ENCODE data around the gene RSPO4. TPM values are rescaled to one million over a fixed set of nuclear protein-coding genes. Genes with fewer than 3 reads are reported as not detected.
"Not testable (repeated sequence)": the region's sequence is repeated elsewhere in the genome, so short reads cannot be mapped to it uniquely, and the experiment has no call there.

The RSPO4 gene
- total RNA-seq, 2 experiments from 2014 or later: 0.14 to 0.25 TPM

DNA sequence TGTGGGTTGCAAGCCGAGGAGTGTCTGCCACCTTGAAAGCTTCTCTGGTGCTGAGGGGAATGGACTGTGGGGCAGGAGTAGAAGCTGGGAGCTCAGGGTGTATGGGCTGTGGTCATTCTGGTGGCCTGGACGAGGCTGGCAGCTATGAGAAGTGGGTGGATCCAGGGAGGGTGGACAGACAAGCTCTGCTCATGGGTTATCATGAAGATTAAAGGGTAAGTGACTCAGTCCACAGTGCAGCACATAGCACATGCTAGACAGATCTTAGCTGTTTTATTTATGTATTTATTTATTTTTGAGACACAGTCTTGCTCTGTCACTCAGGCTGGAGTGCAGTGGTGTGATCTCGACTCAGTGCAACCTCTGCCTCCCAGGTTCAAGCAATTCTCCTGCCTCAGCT, 13.8 kb downstream of the RSPO4 start:
- intact Hi-C loops (cut with DNase I, micrococcal nuclease): no loop called here
- Histone ChIP-seq H3K36me3 (ENCODE audit: insufficient read depth, low read length) (no peaks in the 10 kb centered on the region), H3K4me3 (ENCODE audit: low read length) (no peak overlapping the region), H3K4me1 (ENCODE audit: insufficient read depth, low read length) (no peaks in the 10 kb centered on the region), H3K27me3 (ENCODE audit: control insufficient read depth in 1 of 2, insufficient read depth in 2 of 2, low read length in 2 of 2) (peaks cover 5 to 16% of the 10 kb centered on the region in 2 experiments), H3K27ac (ENCODE audit: low read depth in 1 of 2, low read length in 2 of 2) (no peak overlapping the region), H3K9me3 (ENCODE audit: control insufficient read depth in 1 of 2, insufficient read depth in 1 of 2, low read length in 2 of 2) (no peaks in the 10 kb centered on the region)
- POLR2A ChIA-PET: no interaction called here
- H3K27me3 Mint-ChIP-seq: peaks cover 45% of the 10 kb centered on the region
- H3K9me3 Mint-ChIP-seq: no peaks in the 10 kb centered on the region
- no peak for ATAC-seq (ENCODE audit: poor library complexity)
- no peaks in the 10 kb centered on the region for H3K36me3 Mint-ChIP-seq (ENCODE audit: low read depth)
- CTCF ChIA-PET: no interaction called here
- no peak for DNase-seq
- no peak overlapping the region for H3K27ac Mint-ChIP-seq
- TF ChIP-seq, protein P1, sequence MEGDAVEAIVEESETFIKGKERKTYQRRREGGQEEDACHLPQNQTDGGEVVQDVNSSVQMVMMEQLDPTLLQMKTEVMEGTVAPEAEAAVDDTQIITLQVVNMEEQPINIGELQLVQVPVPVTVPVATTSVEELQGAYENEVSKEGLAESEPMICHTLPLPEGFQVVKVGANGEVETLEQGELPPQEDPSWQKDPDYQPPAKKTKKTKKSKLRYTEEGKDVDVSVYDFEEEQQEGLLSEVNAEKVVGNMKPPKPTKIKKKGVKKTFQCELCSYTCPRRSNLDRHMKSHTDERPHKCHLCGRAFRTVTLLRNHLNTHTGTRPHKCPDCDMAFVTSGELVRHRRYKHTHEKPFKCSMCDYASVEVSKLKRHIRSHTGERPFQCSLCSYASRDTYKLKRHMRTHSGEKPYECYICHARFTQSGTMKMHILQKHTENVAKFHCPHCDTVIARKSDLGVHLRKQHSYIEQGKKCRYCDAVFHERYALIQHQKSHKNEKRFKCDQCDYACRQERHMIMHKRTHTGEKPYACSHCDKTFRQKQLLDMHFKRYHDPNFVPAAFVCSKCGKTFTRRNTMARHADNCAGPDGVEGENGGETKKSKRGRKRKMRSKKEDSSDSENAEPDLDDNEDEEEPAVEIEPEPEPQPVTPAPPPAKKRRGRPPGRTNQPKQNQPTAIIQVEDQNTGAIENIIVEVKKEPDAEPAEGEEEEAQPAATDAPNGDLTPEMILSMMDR (IDR thresholded peaks at IDR 0.05): no peak
- H3K4me3 Mint-ChIP-seq: no peak overlapping the region
- H3K4me1 Mint-ChIP-seq (ENCODE audit: low read depth): no peaks in the 10 kb centered on the region

DNA sequence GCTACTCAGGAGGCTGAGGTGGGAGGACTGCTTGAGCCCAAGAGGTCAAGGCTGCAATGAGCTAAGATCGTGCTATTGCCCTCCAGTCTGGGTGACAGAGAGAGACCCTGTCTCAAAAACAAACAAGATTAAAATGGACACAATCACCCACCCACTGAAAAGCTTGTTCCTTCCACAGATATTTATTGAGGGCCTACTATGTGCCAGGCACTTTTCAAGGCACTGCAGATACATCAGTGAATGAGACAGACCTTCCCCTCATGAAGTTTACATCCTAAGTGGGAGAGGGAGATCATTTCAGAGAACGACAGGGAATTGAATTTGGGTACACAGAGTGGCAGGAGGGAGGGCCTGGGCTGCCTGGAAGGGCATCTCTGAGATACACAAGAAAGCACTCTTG, 14.4 kb downstream of the RSPO4 start:
- Mint-ChIP-seq H3K4me1 (ENCODE audit: low read depth) (no peaks in the 10 kb centered on the region), H3K36me3 (ENCODE audit: low read depth) (no peaks in the 10 kb centered on the region), H3K27ac (no peak overlapping the region), H3K9me3 (no peaks in the 10 kb centered on the region), H3K4me3 (no peak overlapping the region), H3K27me3 (peaks cover 45% of the 10 kb centered on the region)
- ChIA-PET CTCF (no interaction called here), POLR2A (no interaction called here)
- Histone ChIP-seq H3K9me3 (ENCODE audit: control insufficient read depth in 1 of 2, insufficient read depth in 1 of 2, low read length in 2 of 2) (no peaks in the 10 kb centered on the region), H3K36me3 (ENCODE audit: insufficient read depth, low read length) (no peaks in the 10 kb centered on the region), H3K27ac (ENCODE audit: low read depth in 1 of 2, low read length in 2 of 2) (no peak overlapping the region), H3K4me3 (ENCODE audit: low read length) (no peak overlapping the region), H3K4me1 (ENCODE audit: insufficient read depth, low read length) (no peaks in the 10 kb centered on the region), H3K27me3 (ENCODE audit: control insufficient read depth in 1 of 2, insufficient read depth in 2 of 2, low read length in 2 of 2) (peaks cover 5 to 16% of the 10 kb centered on the region in 2 experiments)
- DNase-seq (no peak), ATAC-seq (ENCODE audit: poor library complexity) (no peak)
- TF ChIP-seq, protein P1 (IDR thresholded peaks at IDR 0.05): no peak
- intact Hi-C loops (cut with DNase I, micrococcal nuclease): no loop called here

DNA sequence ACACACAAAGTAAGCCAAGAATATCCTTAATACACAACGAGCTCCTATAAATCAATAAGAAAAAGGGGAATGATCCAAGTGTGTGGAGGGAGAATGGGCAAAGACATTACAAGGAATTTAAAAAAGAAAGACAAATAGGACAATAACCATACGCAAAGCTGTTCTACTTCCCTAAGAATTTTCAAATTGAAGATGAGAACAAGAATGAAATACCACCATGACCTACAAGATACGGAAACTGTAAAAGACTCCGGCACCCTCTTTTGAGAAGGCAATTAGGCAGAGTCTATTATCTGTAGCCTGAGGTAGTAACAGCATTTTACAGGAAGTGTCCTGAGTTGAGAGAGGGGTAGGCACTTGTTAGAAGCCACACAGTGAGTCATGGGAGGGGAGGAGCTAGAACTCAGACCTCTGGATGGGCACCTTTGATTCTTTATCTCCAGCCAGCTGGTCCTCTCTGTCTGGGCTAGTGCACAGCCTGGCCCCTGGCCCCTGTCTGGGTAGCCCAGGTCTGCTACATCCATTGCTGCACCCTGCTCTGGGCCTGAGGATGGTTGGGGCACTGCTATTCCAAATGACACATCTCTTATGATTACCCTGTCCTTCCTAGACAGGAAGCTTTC, 15.3 kb downstream of the RSPO4 start:
- no peak overlapping the region for H3K4me3 ChIP-seq (ENCODE audit: low read length)
- Mint-ChIP-seq H3K9me3 (no peaks in the 10 kb centered on the region), H3K4me1 (ENCODE audit: low read depth) (no peaks in the 10 kb centered on the region), H3K36me3 (ENCODE audit: low read depth) (no peaks in the 10 kb centered on the region), H3K4me3 (no peak overlapping the region), H3K27me3 (peaks cover 45% of the 10 kb centered on the region), H3K27ac (no peak overlapping the region)
- no peak for DNase-seq
- TF ChIP-seq, protein P1 (IDR thresholded peaks at IDR 0.05): no peak
- H3K9me3 ChIP-seq (ENCODE audit: control insufficient read depth in 1 of 2, insufficient read depth in 1 of 2, low read length in 2 of 2): no peaks in the 10 kb centered on the region
- ChIA-PET CTCF (no interaction called here), POLR2A (no interaction called here)
- H3K27me3 ChIP-seq (ENCODE audit: control insufficient read depth in 1 of 2, insufficient read depth in 2 of 2, low read length in 2 of 2): peaks cover 5 to 12% of the 10 kb centered on the region in 2 experiments
- no peaks in the 10 kb centered on the region for H3K4me1 ChIP-seq (ENCODE audit: insufficient read depth, low read length)
- no peak overlapping the region for H3K27ac ChIP-seq (ENCODE audit: low read depth in 1 of 2, low read length in 2 of 2)
- ATAC-seq (ENCODE audit: poor library complexity): no peak
- H3K36me3 ChIP-seq (ENCODE audit: insufficient read depth, low read length): no peaks in the 10 kb centered on the region
- intact Hi-C loops (cut with DNase I, micrococcal nuclease): no loop called here

DNA sequence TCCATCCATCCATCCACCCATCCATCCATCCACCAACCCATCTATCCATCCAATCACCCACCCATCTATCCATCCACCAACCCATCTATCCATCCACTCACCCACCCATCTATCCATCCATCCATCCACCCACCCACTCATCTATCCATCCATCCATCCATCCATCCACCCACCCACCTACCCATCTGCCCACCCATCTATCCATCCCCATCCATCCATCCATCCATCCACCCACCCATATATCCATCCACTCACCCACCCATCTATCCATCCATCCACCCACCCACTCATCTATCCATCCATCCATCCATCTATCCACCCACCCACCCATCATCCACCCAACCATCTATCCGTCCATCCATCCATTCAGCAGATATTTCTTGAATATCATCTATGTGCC, 17.1 kb downstream of the RSPO4 start:
- H3K4me1 ChIP-seq (ENCODE audit: insufficient read depth, low read length); H3K36me3 Mint-ChIP-seq (ENCODE audit: low read depth); H3K4me1 Mint-ChIP-seq (ENCODE audit: low read depth); H3K27ac ChIP-seq (ENCODE audit: low read depth in 1 of 2, low read length in 2 of 2); H3K4me3 ChIP-seq (ENCODE audit: low read length); H3K27ac Mint-ChIP-seq; DNase-seq; H3K4me3 Mint-ChIP-seq; H3K36me3 ChIP-seq (ENCODE audit: insufficient read depth, low read length); CTCF ChIA-PET; H3K9me3 ChIP-seq (ENCODE audit: control insufficient read depth in 1 of 2, insufficient read depth in 1 of 2, low read length in 2 of 2); H3K9me3 Mint-ChIP-seq; POLR2A ChIA-PET; H3K27me3 ChIP-seq (ENCODE audit: control insufficient read depth in 1 of 2, insufficient read depth in 2 of 2, low read length in 2 of 2); intact Hi-C loops (cut with DNase I, micrococcal nuclease); ATAC-seq (ENCODE audit: poor library complexity): not testable (repeated sequence)
- peaks cover 45% of the 10 kb centered on the region for H3K27me3 Mint-ChIP-seq
